ENCODE results near the gene NPNT.

Gene NPNT

DNA sequence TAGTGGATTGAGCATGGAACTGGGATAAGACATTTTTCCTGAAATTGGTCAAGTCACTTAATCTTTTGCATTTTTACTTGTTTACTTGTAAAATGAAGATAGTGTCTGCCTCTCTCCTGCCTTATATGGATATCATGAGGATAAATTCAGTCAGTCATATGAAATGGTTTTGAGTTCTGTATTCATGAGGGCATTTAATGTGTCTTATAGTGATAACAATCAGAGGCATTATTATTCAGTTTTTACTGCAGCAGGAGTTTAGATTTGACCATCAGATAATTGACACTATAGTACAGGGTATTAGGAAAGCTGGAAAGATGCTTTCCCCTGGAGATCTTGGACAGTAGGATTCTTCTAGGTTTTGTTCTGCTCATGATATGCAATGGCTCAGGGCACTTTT lies 26.0 kb downstream of the NPNT start:
- DNase-seq = no peak

DNA sequence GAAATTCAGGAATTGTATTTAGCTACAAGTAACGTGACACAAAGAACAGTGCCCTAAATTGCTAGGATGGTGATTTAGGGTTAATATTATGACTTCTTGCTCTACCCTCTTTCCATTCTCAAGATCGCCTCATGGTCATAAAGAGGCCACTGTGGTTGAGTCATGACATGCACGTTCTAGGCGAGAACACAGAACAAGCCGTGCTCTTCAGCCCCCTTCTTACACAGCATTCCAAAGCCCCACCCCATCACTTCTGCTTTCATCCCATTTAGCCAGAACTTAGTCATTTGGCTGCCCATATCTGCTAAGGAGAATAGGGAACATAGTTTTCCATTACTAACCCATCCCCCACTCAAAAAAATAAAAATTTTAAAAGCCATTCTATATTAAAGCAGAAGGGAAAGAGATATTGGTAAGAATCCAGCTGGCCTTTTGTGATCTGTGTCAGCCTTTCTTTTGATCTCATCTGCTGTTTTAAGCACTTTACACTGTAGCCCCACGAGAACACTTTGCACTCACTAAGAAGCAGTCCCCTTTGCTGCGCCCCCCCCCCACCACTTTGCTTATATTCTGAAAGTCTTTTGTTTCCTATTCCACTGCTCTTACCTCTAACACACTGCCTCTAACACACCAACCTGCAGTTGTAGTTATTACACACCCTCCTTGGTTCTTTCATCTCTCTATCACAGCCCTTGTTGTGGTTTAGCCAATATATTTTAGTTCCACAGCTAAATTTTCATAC lies 28.4 kb downstream of the NPNT start:
- DNase-seq = no peak

DNA sequence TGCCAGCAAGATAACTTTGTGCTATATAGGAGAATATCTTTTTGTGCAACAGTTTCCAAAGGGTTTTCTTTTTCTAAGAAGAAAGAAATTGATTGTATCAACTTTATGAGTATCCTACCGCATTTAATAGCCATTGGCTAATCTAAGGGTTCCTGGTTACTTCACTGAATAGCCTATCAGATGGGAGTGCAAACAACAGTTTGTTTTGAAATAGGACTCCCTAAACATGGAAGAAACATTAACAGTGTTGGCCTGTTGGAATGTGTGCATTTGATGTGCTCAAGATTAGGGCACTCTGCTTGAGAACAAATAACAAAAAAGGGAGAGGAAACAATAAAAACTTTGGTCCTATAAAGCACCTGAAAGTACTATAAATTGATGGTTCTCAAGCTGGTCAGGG lies 29.1 kb downstream of the NPNT start:
- DNase-seq = no peak

DNA sequence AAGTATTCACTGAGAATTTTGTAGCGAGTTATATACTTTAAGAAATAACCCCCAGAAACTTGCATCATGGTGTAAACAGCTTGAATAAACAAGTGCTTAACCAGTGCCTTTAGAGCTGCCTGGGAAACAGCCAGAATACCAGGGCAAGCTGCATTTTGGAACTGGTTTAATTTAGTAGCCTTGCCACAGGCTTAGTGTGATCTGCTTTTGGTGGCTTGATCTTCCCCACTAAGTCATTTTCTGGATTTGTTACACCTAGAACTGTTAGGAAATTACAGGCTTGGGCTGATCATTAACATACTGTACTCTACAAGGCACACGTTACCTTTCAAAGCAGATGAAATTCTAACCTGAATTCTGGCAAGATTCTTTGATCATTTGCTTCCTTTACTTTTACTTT lies 35.4 kb downstream of the NPNT start:
- no peak for DNase-seq

DNA sequence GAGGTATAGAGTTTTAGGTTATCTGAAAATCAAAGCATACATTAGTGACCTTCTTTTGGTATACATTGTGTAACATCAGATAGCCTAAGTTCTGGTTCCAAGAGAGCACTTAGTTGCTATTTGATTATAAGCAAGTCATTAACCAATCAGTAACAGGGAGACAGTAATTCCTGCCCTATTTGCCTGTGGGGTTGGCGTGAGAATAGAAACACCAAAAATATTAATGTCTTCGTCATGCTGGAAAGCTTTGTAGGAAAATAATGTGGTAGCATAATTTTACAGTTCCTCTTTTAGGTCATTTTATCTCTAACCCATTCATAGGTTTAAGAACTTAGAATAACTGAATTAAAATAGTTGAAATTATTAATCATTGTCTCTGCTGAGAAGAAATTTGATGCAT lies 37.8 kb downstream of the NPNT start:
- no peak for DNase-seq

DNA sequence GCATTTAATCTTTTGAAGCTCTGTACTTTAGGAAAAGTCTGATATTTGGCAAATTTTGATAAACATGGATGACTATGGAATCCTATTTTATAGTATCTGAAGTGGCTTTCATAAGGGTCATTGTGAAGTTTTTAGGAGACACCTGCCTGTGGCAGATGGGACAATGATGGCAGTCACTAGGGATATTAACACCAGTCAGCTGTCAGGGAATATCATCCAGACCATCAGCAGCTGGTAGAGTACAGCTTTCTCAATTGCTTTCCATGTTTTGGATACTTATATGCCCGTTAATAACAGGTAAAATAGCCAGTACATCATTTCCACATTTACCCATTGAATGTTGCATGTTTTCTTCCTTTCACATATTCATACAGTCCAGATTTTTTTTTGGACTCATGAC lies 39.1 kb downstream of the NPNT start:
- no peak for DNase-seq

DNA sequence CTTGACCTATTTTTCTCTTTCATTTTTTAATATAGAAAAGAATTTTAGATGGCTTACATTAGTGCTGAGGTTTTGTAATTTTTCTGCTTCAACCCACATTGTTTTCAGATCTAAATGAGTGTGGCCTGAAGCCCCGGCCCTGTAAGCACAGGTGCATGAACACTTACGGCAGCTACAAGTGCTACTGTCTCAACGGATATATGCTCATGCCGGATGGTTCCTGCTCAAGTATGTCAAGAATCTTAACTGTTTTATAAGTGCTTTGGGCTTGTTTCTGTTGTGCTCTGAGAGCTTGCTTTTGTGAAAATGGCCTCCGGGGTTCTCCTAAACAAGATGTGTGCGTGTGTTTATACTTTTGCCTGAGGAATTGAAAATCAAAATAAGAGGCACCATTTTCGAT lies 41.6 kb downstream of the NPNT start:
- DNase-seq = no peak

DNA sequence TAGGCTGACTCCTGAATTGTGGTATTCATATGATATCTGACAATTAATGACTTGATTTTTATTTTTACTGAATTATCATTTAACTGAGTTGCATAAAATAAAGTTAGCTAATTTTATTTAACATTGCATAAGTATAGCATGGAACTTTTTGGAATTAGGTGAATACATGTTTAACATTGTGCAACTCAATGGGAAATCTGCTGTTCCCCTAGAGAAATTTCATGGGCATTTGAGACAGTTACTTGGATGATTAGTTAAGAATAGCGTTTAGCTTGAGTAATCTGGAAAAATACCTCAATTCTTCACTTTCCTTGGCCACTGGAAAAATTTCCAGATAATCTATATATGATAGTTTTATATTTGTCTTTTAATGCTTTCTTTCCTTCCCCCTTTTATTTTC lies 42.5 kb downstream of the NPNT start:
- no peak for DNase-seq

DNA sequence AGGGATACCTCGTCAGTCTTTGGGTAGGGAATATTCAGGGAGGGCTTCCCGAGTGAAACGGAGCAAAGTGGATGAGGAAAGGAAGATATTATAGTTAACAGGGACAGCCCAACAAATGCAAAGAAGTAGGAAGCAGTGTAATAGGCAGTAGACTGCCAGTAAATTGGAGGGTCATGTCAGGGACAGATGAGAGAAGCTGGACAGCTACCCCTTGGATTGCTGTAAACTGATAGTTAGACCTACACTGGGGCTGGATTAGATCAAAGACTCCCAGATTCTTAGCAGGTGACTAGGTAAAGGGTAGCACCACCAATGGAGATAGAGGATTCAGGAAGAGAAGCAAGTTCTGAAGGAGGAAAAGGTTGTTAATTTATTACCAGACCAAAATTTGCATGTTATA lies 48.0 kb downstream of the NPNT start:
- no peak for DNase-seq

DNA sequence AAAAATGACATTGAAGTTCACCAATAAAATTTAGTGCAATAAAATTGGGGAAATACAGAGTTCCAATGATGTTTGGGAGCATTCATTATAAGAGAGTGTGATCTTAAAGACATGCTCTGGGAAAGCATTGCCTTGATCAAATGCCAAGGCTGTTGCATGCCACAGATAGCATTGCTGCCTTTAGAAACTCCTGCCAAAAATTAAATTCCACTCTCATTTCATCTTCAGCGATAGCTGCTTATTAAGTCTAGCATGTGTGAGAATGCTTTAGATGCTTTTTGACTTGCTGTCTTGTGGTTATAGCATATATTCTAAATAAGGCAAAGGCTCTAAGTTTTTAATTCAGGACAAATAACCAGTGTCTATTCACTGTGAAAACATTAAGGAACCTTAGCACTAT lies 49.3 kb downstream of the NPNT start:
- DNase-seq = no peak

DNA sequence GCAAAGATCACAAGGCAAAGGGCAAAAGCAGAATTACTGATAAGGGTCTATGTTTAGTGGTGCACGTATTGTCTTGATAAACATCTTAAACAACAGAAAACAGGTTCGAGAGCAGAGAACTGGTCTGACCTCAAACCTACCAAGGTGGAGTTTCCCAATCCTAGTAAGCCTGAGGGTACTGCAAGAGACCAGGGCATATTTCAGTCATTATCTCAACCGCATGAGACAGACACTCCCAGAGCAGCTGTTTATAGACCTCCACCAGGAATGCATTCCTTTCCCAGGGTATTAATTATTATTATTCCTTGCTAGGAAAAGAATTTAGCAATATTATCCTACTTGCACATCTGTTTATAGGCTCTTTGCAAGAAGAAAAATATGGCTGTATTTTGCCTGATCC lies 51.5 kb downstream of the NPNT start:
- no peak for DNase-seq

DNA sequence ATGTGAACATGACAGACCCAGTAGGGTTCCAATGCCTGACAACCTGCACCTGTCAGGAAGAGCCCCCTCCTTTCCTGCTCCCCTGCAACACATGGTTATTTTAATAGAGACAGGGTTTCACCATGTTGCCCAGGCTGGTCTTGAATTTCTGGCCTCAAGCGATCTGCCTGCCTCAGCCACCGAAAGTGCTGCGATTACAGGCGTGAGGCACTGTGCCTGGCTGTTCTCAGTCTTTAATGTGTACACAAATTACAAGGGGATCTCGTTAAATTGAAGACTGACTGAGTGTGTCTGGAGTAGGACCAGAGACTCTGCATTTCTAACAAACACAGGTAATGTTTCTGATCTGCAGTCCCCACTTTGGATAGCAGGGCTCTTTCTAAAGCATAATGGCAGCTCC lies 55.4 kb downstream of the NPNT start:
- DNase-seq = no peak

DNA sequence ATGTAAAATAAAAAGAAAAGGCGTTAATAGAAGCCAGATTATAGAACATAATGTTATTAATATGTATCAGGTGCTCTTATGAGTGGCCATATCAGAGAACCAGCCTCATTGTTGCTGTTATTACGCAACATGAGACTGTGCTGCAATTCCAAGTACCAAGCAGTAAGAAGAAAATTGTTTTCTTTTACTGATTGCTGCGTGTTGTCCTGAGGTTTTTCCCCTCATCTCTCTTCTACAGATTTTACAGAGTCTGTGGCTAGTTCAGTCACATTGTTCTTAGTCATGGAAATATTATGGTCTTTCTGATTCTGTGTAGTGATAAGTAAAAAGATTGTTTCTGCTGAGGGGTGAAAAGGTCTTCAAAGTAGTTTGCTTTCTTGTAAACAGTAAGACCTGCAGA lies 55.9 kb downstream of the NPNT start:
- DNase-seq = no peak

DNA sequence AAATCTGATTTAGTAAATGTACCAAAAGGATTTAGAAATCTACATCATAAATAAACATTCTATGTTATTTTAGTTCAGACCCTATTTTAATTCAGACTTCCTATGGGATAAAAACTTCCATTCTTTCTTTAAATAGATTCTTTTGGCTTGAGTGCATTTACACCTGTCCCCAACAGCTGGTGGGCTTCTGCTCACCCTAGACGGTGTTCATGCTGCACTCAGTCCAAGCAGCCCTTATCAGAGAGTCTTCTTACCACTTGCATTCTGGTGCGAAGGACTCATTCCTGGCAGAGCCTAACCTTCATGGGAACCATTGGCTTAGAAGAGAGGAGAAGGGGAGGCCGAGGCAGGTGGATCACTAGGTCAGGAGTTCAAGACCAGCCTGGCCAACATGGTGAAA lies 57.3 kb downstream of the NPNT start:
- DNase-seq = no peak

DNA sequence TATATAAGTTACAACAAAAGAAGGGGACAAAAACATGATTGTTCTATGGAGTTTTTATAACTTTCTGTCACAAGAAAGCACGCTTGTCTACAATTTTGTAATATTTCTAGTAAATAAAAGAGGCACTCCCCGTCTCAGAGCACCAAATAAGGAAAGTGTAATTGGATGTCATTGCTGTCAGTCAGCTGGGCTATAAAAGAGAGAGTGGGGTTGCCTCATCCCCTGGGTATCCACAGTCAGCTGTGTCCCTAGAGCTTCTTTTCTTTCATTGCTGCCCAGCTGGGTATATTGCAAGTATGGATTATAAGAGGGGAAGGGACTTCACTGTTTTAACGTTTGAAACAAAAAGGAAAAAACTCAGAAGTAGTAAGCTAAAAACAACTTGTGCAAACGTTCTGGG lies 61.3 kb downstream of the NPNT start:
- no peak for DNase-seq

DNA sequence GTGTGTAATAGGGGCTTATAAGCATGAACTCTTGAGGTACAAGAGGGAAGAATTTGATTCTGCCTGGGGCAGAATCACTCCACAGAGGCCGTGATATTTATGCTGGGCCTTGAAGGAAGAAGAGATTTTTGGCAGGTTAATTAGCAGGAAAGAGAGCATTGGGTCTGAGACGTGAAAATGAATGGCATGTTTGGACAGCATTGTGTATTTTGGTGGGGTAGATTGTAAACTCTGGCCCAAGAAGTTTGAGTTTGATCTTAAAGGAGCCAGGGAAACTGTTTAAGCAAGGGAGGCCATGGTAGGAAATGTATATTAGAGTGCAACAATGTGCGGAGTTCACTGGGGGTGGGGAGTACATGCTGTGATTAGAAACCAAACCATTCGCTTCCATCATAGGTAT lies 62.4 kb downstream of the NPNT start:
- DNase-seq = no peak

DNA sequence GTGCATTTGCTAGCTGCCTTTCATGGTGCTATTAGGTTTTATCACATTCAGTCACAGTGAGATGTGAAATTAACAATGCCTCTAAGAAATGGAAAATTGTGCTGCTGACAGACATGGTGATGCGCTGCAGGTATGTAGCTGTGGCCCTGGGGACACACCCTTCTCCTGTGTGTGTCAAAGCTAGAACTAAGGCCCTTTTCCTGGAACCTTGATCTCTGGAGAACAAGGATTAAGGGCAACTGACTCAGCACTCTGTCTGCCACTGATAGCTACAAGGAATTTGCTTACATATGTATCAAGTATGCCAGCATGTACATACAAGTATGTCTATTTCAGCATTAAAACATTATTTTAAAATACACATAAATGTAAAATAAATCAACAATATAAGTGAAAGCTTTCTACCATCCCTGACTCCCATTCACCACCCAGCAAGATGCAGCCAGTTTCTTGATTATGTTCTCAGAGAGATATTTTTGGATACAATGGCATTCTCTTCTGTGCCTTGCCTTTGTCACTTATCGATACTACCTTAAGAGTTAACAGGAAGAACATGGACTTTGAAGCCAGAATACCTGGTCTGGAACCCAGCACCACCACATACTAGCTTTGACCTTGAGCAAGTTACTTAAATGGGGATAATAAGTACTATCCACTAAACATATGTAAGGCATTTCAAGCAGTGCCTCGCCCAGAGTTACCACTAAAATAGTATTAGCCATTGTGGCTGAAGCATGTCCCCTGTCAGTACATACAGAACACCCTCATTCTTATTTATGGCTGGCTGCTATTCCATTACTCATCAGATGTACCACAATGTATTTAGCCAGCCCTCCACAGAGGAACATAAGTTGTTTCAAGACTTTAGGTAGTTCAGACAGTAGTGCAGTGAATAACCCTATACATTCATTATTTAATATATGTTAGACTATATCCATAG lies 68.5 kb downstream of the NPNT start:
- no peak for DNase-seq

DNA sequence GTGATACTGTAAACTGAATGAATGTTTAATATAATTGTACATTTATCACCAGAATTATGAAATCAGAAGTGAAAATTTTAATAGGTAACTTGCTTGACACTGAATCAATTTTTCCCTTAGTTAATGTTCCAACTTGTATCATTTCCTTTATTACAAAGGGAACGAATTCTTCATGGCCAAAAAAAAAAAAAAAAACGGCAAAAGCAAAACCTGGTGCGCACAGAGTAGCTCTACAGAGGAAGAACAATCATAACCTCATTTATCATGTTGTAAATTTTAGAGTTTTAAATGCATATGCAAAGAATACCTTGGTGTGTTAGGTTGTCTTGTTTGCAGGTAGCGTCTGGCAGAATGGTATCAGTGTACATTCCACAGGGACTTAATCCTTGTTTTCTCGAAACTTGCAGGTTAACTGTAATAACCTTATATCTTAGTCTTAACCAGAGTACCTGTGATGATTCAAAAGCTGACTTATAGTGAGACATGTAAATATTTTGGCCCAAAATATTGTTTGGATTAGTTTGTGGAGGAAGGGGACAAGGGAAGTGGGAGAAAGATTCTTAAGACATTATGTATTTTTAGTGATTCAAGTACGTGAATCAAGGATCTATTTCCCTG lies 70.0 kb downstream of the NPNT start:
- no peak for DNase-seq

DNA sequence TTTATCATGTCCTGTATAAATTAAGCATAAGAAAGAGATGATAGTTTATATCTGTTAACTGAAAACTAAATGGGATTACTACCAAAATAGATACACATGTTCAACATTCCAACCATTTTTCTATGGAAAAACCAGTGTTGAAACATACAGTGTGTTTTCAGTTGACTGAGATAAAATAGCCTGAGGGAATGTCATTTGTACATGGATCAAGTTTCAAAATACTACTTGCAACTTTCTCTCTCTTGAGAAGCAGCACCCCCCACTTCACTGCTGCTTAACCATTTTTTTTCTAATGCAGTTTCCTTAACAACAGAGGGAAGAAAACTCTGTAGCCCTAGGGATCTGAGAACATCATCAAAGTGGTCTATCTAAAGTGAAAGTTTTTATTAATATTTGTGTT lies 70.8 kb downstream of the NPNT start:
- no peak for DNase-seq

DNA sequence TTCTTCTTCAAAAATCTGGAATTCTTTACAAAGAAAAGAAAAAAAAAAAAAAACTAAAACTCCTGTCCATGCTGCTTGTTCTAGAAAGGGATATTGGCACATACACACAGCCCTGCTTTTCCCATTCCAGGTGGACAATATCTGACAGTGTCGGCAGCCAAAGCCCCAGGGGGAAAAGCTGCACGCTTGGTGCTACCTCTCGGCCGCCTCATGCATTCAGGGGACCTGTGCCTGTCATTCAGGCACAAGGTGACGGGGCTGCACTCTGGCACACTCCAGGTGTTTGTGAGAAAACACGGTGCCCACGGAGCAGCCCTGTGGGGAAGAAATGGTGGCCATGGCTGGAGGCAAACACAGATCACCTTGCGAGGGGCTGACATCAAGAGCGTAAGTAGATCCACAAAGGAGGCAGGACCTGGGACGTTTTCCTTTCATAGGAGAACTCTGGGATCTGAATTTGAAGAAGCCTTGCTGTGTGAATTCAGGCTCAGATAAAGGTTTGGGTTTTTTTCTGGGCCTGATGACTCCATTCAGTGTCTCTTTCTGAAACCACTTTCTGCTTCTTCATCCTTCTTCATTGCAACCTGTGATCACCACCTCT lies 71.9 kb downstream of the NPNT start:
- no peak for DNase-seq

DNA sequence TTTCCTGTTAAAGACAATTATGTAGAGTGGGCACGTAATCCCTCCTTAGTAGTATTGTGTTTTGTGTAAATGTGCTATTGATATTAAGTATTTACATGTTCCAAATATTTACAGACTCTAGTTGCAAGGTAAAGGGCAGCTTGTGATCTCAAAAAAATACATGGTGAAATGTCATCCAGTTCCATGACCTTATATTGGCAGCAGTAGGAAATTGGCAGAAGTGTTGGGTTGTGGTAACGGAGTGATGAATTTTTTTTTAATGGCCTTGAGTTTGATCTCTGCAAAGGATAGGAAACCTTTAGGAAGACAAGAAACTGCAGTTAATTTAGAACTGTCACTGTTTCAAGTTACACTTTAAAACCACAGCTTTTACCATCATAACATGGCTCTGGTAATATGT lies 74.3 kb downstream of the NPNT start:
- DNase-seq = no peak

DNA sequence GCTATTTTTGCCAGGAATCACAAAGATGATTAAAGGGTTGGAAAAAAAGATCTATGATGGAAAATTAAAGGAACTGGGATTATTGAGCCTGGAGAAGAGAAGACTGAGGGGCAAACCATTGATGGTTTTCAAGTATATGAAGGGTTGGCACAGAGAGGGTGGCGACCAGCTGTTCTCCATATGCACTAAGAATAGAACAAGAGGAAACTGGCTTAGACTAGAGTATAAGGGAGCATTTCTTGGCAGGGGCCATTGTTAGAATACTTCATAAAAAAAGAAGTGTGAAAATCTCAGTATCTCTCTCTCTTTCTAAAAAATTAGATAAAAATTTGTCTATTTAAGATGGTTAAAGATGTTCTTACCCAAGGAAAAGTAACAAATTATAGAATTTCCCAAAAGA lies 75.1 kb downstream of the NPNT start:
- no peak for DNase-seq

DNA sequence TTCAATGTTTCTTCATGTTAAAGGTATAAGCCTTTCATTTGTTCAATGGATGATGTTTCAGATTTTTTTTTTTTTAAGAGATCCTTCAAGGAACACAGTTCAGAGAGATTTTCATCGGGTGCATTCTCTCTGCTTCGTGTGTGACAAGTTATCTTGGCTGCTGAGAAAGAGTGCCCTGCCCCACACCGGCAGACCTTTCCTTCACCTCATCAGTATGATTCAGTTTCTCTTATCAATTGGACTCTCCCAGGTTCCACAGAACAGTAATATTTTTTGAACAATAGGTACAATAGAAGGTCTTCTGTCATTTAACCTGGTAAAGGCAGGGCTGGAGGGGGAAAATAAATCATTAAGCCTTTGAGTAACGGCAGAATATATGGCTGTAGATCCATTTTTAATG lies 75.8 kb downstream of the NPNT start:
- no peak for DNase-seq

Data from effector CD8-positive, alpha-beta T cell (primary cell).